Right lobe of liver (tissue), 6 donors: ENCODE results near the gene SEC14L2. TPM values are rescaled to one million over a fixed set of nuclear protein-coding genes. Genes with fewer than 3 reads are reported as not detected.

Experiments used
- ATAC-seq, 4 donors: fragments of 200-7000 bp; cut with Tn5 transposase; one replicate each; pipeline ENCODE4 v1.9.1; 2020; ENCODE audit warnings: mild to moderate bottlenecking in 4 of 4, moderate library complexity in 4 of 4
- DNase-seq, 3 donors: peaks; one replicate each; pipeline ENCODE4 v3.0.0-alpha.2; 2020
- H3K27ac ChIP-seq, 3 donors: fragments of 200-600 bp; one replicate each; pipeline ENCODE4 v1.8.0; 2022
- H3K27me3 ChIP-seq, 2 donors: fragments of 200-600 bp; one replicate each; pipeline ENCODE4 v1.8.0; 2022
- H3K36me3 ChIP-seq, 4 donors: fragments of 200-600 bp; sonication (generic) in 1 of 4; one replicate each; pipeline versions ENCODE4 v1.5.1 to v1.8.0; 2017 to 2022; ENCODE audit warnings: control low read depth in 1 of 4
- H3K4me1 ChIP-seq, 4 donors: fragments of 200-600 bp; sonication (generic) in 1 of 4; one replicate each; pipeline versions ENCODE4 v1.5.1 to v1.8.0; 2017 to 2022; ENCODE audit warnings: control low read depth in 1 of 4
- H3K4me3 ChIP-seq, 3 donors: fragments of 200-600 bp; one replicate each; pipeline ENCODE4 v1.8.0; 2022
- H3K9me3 ChIP-seq, 4 donors: fragments of 200-600 bp; sonication (generic) in 1 of 4; one replicate each; pipeline versions ENCODE4 v1.5.1 to v1.8.0; 2017 to 2022; ENCODE audit warnings: control low read depth in 1 of 4
- POLR2A ChIP-seq: fragments of 450-650 bp; IDR thresholded peaks from one replicate; pipeline ENCODE4 v1.6.1; 2017; ENCODE audit warnings: antibody characterized with exemption, mild to moderate bottlenecking
- WGBS: methylation state at CpG from one replicate; pipeline ENCODE4 v1.1.6; 2018; ENCODE audit warnings: low coverage, low lambda C conversion rate; ENCODE audit not compliant: insufficient coverage; ENCODE audit errors: missing lambda C conversion rate; 5-methylcytosine and 5-hydroxymethylcytosine counted together
- intact Hi-C, 2 donors: fragments of 100-400 bp; cut with DNase I; formaldehyde crosslinking; loops; one replicate each; pipeline versions ENCODE4 v1.11.2 to v1.14.1; 2022
- total RNA-seq, 6 experiments: library from RNA; depleted of rRNA in 2 of 6; stranded (reverse); fragments of >200 nt in 2 of 6; fragmentation: NEBNext Ultra II Directional in 3 of 6; extraction: Animal tissue kit (Norgen Biotek cat#: 25700) in 3 of 6; gene quantifications; one replicate each; pipeline versions ENCODE4 v1.1.0 to v1.2.4, GENCODE V29; 2016 to 2023
- TF ChIP-seq, protein P1 (sequence below), 4 donors: fragments of 200-600 bp in 3 of 4; fragments of 450-650 bp in 1 of 4; IDR thresholded peaks; one replicate each; pipeline versions ENCODE4 v1.5.1 to v1.8.0; 2016 to 2022; ENCODE audit warnings: antibody characterized with exemption in 4 of 4, mild to moderate bottlenecking in 2 of 4
- donor health status: DM: no; HTN: yes; CAD: no.
- donor health status: DM: no; HTN: no; CAD: no.
- donor health status: DM: no; HTN: no; CAD: no.
- donor health status: DM: no; HTN: yes; CAD: no.
- donor health status: DM: no; HTN: yes; CAD: no.

SEC14L2 gene
- total RNA-seq, 6 experiments from 2014 or later = 42.7 to 240 (median 101) TPM

DNA sequence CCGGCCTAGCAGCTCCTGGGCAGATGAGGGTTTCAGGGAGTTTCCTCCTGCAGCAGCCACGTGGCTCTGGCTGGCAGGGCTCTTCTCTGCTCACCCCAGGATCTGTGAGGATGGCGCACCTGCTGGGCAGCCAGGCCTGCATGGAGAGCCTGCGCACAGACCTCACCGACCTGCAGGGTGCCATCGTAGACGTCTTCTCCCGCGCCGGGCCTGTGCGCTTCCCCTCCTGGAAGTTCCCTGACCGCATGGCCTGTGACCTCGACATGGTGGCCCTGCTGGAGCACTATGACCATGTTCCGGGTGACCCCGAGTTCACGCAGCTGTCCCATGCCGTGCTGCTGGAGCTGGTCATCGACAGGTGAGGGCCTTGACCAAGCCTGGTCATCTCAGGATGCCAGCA is 30.9 kb upstream of the SEC14L2 start:
- Histone ChIP-seq H3K27me3 (no peaks in the 10 kb centered on the region), H3K4me1 (no peaks in the 10 kb centered on the region), H3K36me3 (no peaks in the 10 kb centered on the region), H3K27ac (no peak overlapping the region), H3K9me3 (no peaks in the 10 kb centered on the region), H3K4me3 (no peak overlapping the region)
- DNase-seq (no peak), ATAC-seq (no peak)
- intact Hi-C loops = no loop called here
- TF ChIP-seq POLR2A = no peak
- TF ChIP-seq, protein P1, sequence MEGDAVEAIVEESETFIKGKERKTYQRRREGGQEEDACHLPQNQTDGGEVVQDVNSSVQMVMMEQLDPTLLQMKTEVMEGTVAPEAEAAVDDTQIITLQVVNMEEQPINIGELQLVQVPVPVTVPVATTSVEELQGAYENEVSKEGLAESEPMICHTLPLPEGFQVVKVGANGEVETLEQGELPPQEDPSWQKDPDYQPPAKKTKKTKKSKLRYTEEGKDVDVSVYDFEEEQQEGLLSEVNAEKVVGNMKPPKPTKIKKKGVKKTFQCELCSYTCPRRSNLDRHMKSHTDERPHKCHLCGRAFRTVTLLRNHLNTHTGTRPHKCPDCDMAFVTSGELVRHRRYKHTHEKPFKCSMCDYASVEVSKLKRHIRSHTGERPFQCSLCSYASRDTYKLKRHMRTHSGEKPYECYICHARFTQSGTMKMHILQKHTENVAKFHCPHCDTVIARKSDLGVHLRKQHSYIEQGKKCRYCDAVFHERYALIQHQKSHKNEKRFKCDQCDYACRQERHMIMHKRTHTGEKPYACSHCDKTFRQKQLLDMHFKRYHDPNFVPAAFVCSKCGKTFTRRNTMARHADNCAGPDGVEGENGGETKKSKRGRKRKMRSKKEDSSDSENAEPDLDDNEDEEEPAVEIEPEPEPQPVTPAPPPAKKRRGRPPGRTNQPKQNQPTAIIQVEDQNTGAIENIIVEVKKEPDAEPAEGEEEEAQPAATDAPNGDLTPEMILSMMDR (IDR thresholded peaks at IDR 0.05) = no peak
- 100% methylated on average over 4 of the region's 18 CpGs for WGBS

DNA sequence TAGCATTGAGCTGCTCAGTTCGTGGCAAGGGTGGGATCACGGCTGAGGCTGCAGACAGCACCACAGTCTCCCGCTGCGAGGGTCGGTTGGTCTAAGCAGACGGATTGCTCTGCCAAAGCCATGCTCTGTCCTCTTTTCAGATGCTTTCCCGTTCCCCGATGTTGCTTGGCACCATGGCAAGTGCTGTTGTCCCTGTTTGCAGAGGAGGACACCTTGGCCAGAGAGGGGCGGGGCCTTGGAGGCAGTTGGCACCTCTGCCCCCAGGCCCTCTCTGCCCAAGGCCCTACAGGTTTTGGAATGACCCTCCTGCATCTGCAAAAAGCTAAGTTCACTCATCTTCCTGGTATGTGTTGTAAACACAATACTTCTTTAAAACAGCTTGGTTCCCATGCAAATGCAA is 28.4 kb upstream of the SEC14L2 start:
- no peaks in the 10 kb centered on the region for H3K9me3 ChIP-seq
- H3K4me3 ChIP-seq = no peak overlapping the region
- intact Hi-C loops = no loop called here
- no peaks in the 10 kb centered on the region for H3K4me1 ChIP-seq
- H3K27me3 ChIP-seq = no peaks in the 10 kb centered on the region
- WGBS = 73% methylated on average over 9 of the region's 9 CpGs
- DNase-seq (no peak), ATAC-seq (no peak)
- no peaks in the 10 kb centered on the region for H3K36me3 ChIP-seq
- H3K27ac ChIP-seq = no peak overlapping the region
- no peak for TF ChIP-seq POLR2A
- TF ChIP-seq, protein P1 (IDR thresholded peaks at IDR 0.05) = no peak

DNA sequence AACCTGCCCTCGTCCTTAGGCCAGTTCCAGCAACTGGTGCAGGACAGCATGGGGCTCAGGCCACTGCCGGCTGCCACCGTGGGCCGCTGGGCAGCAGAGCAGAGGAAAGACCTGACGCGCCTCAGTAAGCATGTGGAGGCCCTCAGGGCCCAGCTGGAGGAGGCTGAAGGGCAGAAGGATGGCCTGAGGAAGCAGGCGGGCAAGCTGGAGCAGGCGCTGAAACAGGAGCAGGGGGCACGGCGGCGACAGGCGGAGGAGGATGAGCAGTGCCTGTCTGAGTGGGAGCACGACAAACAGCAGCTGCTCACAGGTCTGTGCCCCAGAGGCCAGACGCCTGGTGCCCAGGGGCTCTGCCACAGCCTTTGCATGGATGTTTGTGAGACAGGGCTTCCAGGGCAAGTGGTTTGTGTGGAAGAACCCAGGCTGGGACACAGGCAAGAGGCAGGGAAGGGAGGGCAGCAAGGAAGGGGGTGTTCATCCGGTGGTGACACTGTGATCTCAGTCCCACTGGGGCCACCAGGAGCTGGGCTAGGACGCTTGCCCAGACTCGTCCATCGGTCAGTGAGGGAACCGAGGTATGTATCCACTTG is 26.1 kb upstream of the SEC14L2 start:
- Histone ChIP-seq H3K27ac (no peak overlapping the region), H3K36me3 (no peaks in the 10 kb centered on the region), H3K9me3 (no peaks in the 10 kb centered on the region), H3K27me3 (no peaks in the 10 kb centered on the region), H3K4me3 (no peak overlapping the region), H3K4me1 (no peaks in the 10 kb centered on the region)
- TF ChIP-seq, protein P1 (IDR thresholded peaks at IDR 0.05) = no peak
- no peak for TF ChIP-seq POLR2A
- ATAC-seq (no peak), DNase-seq (no peak)
- intact Hi-C loops = no loop called here
- WGBS = 90% methylated on average over 4 of the region's 19 CpGs

DNA sequence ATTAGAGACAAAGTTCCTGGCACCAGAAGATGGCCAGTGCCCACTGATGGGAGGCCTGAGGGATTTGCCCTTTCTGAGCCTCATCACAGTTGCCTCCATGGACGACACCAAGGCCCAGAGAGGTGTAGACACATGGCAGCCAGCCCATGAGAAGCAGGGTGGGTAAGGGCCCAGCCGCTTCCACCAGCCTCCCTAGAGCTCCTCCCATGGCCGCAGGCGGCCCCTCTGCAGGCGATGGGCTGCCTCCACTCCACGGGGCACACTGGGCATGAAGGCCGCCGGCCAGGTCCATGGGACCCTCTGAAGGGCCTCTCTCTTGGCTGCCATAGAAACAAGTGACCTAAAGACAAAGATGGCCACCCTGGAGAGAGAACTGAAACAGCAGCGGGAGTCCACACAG is 25.5 kb upstream of the SEC14L2 start:
- H3K27me3 ChIP-seq = no peaks in the 10 kb centered on the region
- H3K36me3 ChIP-seq = no peaks in the 10 kb centered on the region
- no peak overlapping the region for H3K27ac ChIP-seq
- H3K4me1 ChIP-seq = no peaks in the 10 kb centered on the region
- no peaks in the 10 kb centered on the region for H3K9me3 ChIP-seq
- H3K4me3 ChIP-seq = no peak overlapping the region
- intact Hi-C loops = no loop called here
- TF ChIP-seq POLR2A = no peak
- TF ChIP-seq, protein P1 (IDR thresholded peaks at IDR 0.05) = no peak
- WGBS = 83% methylated on average over 2 of the region's 9 CpGs
- ATAC-seq (no peak), DNase-seq (no peak)

DNA sequence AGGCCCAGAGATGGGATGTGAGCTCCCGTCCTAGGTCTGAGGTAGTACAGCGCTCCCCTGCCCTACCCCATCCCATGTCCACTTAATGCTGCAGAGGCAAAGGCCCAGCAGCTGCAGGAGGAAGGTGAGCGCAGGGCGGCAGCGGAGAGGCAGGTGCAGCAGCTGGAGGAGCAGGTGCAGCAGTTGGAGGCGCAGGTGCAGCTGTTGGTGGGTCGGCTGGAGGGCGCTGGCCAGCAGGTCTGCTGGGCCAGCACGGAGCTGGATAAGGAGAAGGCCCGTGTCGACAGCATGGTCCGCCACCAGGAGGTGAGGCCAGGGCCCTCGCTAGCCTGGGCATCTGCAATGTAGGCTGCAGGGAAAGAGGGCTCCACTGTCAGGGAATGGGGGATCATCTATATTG is 24.8 kb upstream of the SEC14L2 start:
- intact Hi-C loops = no loop called here
- no peaks in the 10 kb centered on the region for H3K9me3 ChIP-seq
- DNase-seq (no peak), ATAC-seq (no peak)
- no peak overlapping the region for H3K4me3 ChIP-seq
- no peak for TF ChIP-seq POLR2A
- TF ChIP-seq, protein P1 (IDR thresholded peaks at IDR 0.05) = no peak
- 90% methylated on average over 2 of the region's 13 CpGs for WGBS
- H3K36me3 ChIP-seq = no peaks in the 10 kb centered on the region
- H3K4me1 ChIP-seq = no peaks in the 10 kb centered on the region
- no peaks in the 10 kb centered on the region for H3K27me3 ChIP-seq
- no peak overlapping the region for H3K27ac ChIP-seq
